Endodermal cell (in vitro differentiated cells): ENCODE data around the gene TNFAIP3. TPM values are rescaled to one million over a fixed set of nuclear protein-coding genes. Genes with fewer than 3 reads are reported as not detected.

Experiments
- DNase-seq: peaks from one replicate; pipeline ENCODE4 v3.0.0-alpha.2; 2017
- H3K27ac ChIP-seq: 2 replicates; pipeline ENCODE4 v1.5.1; 2013; ENCODE audit warnings: mild to moderate bottlenecking, low read depth, low read length, moderate library complexity
- H3K27me3 ChIP-seq: 2 replicates; pipeline ENCODE4 v1.6.1; 2013; ENCODE audit warnings: mild to moderate bottlenecking, low read length, moderate library complexity; ENCODE audit not compliant: insufficient read depth, control insufficient read depth, poor library complexity, severe bottlenecking
- H3K36me3 ChIP-seq: 2 replicates; pipeline ENCODE4 v1.7.0; 2013; ENCODE audit warnings: mild to moderate bottlenecking, low read length, moderate library complexity; ENCODE audit not compliant: control insufficient read depth, insufficient read depth
- H3K4me1 ChIP-seq: one replicate; pipeline ENCODE4 v1.7.0; 2013; ENCODE audit warnings: low read length; ENCODE audit not compliant: control insufficient read depth, insufficient read depth
- H3K4me3 ChIP-seq: 2 replicates; pipeline ENCODE4 v1.5.1; 2013; ENCODE audit warnings: mild to moderate bottlenecking, low read length, moderate library complexity
- H3K9ac ChIP-seq: 2 replicates; pipeline ENCODE4 v1.6.1; 2013; ENCODE audit warnings: mild to moderate bottlenecking, low read length, moderate library complexity; ENCODE audit not compliant: poor library complexity, severe bottlenecking; ENCODE audit errors: extremely low read depth
- H3K9me3 ChIP-seq: 2 replicates; pipeline ENCODE4 v1.6.1; 2013; ENCODE audit warnings: mild to moderate bottlenecking, low read length, moderate library complexity; ENCODE audit not compliant: control insufficient read depth
- H3K27ac Mint-ChIP-seq: 2 replicates; pipeline ENCODE4 v1.8.0; 2020; ENCODE audit warnings: mixed read lengths
- H3K27me3 Mint-ChIP-seq: 2 replicates; pipeline ENCODE4 v1.8.0; 2021; ENCODE audit warnings: mild to moderate bottlenecking, mixed read lengths; ENCODE audit not compliant: insufficient read depth
- H3K36me3 Mint-ChIP-seq: 2 replicates; pipeline ENCODE4 v1.8.0; 2020; ENCODE audit warnings: low read depth, mixed read lengths
- H3K4me1 Mint-ChIP-seq: 2 replicates; pipeline ENCODE4 v1.8.0; 2020; ENCODE audit warnings: mixed read lengths
- H3K4me3 Mint-ChIP-seq: 2 replicates; pipeline ENCODE4 v1.8.0; 2020; ENCODE audit warnings: mild to moderate bottlenecking, moderate library complexity, mixed read lengths
- H3K9me3 Mint-ChIP-seq: 2 replicates; pipeline ENCODE4 v1.8.0; 2020; ENCODE audit warnings: mild to moderate bottlenecking, mixed read lengths
- WGBS, 2 experiments: methylation state at CpG; one replicate each; pipeline versions ENCODE4 v1.1.5 to v1.1.7; 2013; ENCODE audit warnings: missing lambda C conversion rate in 2 of 2, mixed read lengths in 1 of 2; ENCODE audit not compliant: insufficient coverage in 1 of 2, insufficient read length in 1 of 2; 5-methylcytosine and 5-hydroxymethylcytosine counted together
- total RNA-seq, 2 donors: library from RNA; stranded (reverse); fragmentation: NEBNext Ultra II Directional in 1 of 2; extraction: Animal tissue kit (Norgen Biotek cat#: 25700) in 1 of 2; gene quantifications; 2 replicates in 1 of 2; 3 replicates in 1 of 2; pipeline ENCODE4 v1.2.1, GENCODE V29; 2021
- TF ChIP-seq, protein P1 (sequence below): fragments of 200-600 bp; sonication (generic); conservative IDR thresholded peaks from 2 replicates; pipeline ENCODE4 v1.5.0; 2021; ENCODE audit warnings: antibody characterized with exemption, mild to moderate bottlenecking

TNFAIP3 gene
- total RNA-seq, 2 donors from 2014 or later = 4.4 to 12.3 TPM

GRCh38 chr6:137880746-137881521, 13.9 kb downstream of the TNFAIP3 start:
- no peak overlapping the region for H3K4me3 Mint-ChIP-seq
- no peak overlapping the region for H3K9ac ChIP-seq
- H3K4me1 Mint-ChIP-seq = no peaks in the 10 kb centered on the region
- no peak overlapping the region for H3K4me3 ChIP-seq
- TF ChIP-seq, protein P1, sequence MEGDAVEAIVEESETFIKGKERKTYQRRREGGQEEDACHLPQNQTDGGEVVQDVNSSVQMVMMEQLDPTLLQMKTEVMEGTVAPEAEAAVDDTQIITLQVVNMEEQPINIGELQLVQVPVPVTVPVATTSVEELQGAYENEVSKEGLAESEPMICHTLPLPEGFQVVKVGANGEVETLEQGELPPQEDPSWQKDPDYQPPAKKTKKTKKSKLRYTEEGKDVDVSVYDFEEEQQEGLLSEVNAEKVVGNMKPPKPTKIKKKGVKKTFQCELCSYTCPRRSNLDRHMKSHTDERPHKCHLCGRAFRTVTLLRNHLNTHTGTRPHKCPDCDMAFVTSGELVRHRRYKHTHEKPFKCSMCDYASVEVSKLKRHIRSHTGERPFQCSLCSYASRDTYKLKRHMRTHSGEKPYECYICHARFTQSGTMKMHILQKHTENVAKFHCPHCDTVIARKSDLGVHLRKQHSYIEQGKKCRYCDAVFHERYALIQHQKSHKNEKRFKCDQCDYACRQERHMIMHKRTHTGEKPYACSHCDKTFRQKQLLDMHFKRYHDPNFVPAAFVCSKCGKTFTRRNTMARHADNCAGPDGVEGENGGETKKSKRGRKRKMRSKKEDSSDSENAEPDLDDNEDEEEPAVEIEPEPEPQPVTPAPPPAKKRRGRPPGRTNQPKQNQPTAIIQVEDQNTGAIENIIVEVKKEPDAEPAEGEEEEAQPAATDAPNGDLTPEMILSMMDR = no peak
- H3K27me3 ChIP-seq = no peaks in the 10 kb centered on the region
- peaks cover 2% of the 10 kb centered on the region for H3K27me3 Mint-ChIP-seq
- no peaks in the 10 kb centered on the region for H3K9me3 ChIP-seq
- 95 to 97% methylated on average over 9 to 21 of the region's 21 CpGs for WGBS, 2 experiments
- peaks cover 45% of the 10 kb centered on the region for H3K36me3 ChIP-seq
- peaks cover under 1% of the 10 kb centered on the region for H3K9me3 Mint-ChIP-seq
- peaks cover 4% of the 10 kb centered on the region for H3K4me1 ChIP-seq
- DNase-seq = no peak
- no peak overlapping the region for H3K27ac Mint-ChIP-seq
- H3K27ac ChIP-seq = no peak overlapping the region
- peaks cover 33% of the 10 kb centered on the region for H3K36me3 Mint-ChIP-seq

- Histone ChIP-seq H3K36me3 (peaks cover 41% of the 10 kb centered on the region), H3K4me1 (peaks cover 4% of the 10 kb centered on the region), H3K27ac (no peak overlapping the region), H3K9me3 (no peaks in the 10 kb centered on the region), H3K27me3 (no peaks in the 10 kb centered on the region), H3K4me3 (no peak overlapping the region), H3K9ac (no peak overlapping the region)
- WGBS, 2 experiments = 93 to 96% methylated on average over 4 to 9 of the region's 9 CpGs
- Mint-ChIP-seq H3K27me3 (peaks cover 2% of the 10 kb centered on the region), H3K4me3 (no peak overlapping the region), H3K4me1 (no peaks in the 10 kb centered on the region), H3K9me3 (peaks cover 6% of the 10 kb centered on the region), H3K36me3 (peaks cover 32% of the 10 kb centered on the region), H3K27ac (no peak overlapping the region)
- no peak for DNase-seq
- TF ChIP-seq, protein P1 = no peak
Measured at GRCh38 chr6:137881522-137881886, 14.4 kb downstream of the TNFAIP3 start.

DNA sequence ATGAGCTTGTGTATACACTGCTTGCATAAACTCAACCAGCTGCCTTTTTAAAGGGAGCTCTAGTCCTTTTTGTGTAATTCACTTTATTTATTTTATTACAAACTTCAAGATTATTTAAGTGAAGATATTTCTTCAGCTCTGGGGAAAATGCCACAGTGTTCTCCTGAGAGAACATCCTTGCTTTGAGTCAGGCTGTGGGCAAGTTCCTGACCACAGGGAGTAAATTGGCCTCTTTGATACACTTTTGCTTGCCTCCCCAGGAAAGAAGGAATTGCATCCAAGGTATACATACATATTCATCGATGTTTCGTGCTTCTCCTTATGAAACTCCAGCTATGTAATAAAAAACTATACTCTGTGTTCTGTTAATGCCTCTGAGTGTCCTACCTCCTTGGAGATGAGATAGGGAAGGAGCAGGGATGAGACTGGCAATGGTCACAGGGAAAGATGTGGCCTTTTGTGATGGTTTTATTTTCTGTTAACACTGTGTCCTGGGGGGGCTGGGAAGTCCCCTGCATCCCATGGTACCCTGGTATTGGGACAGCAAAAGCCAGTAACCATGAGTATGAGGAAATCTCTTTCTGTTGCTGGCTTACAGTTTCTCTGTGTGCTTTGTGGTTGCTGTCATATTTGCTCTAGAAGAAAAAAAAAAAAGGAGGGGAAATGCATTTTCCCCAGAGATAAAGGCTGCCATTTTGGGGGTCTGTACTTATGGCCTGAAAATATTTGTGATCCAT, 15.3 kb downstream of the TNFAIP3 start:
- peaks cover 10% of the 10 kb centered on the region for H3K9me3 Mint-ChIP-seq
- Histone ChIP-seq H3K27me3 (no peaks in the 10 kb centered on the region), H3K36me3 (peaks cover 32% of the 10 kb centered on the region), H3K4me1 (peaks cover 4% of the 10 kb centered on the region), H3K9ac (no peak overlapping the region), H3K9me3 (no peaks in the 10 kb centered on the region), H3K27ac (no peak overlapping the region), H3K4me3 (no peak overlapping the region)
- peaks cover 27% of the 10 kb centered on the region for H3K36me3 Mint-ChIP-seq
- 85% methylated on average over 2 of the region's 2 CpGs; no CpG with 5 or more reads in 1 of the 2 experiments for WGBS, 2 experiments
- no peak overlapping the region for H3K4me3 Mint-ChIP-seq
- H3K27me3 Mint-ChIP-seq = peaks cover 2% of the 10 kb centered on the region
- no peak overlapping the region for H3K27ac Mint-ChIP-seq
- TF ChIP-seq, protein P1 = no peak
- H3K4me1 Mint-ChIP-seq = no peaks in the 10 kb centered on the region
- no peak for DNase-seq
